B cell (primary cell): Measurements from ENCODE around the gene ATG4D. TPM values are rescaled to one million over a fixed set of nuclear protein-coding genes. Genes with fewer than 3 reads are reported as not detected.

ENCODE experiments used
- ATAC-seq: fragments of 200-7000 bp; cut with Tn5 transposase; one replicate; pipeline ENCODE4 v1.10.0; 2021; ENCODE audit warnings: low read depth, mild to moderate bottlenecking, moderate number of reproducible peaks, moderate library complexity
- CTCF ChIA-PET: fragments of 350-600 bp; sonication (Branson Sonifier 250); formaldehyde crosslinking; loops from one replicate; lab custom pipeline; 2021; ENCODE audit warnings: antibody characterized with exemption, inconsistent platforms; lab: Charles Lee
- POLR2A ChIA-PET: fragments of 350-600 bp; sonication (Branson Sonifier 250); formaldehyde crosslinking; loops from one replicate; lab custom pipeline; 2021; ENCODE audit warnings: antibody characterized with exemption; lab: Charles Lee
- DNase-seq: peaks from one replicate; pipeline ENCODE4 v3.0.0; 2013
- H2AFZ ChIP-seq: 2 replicates; pipeline ENCODE4 v1.6.1; 2012; ENCODE audit warnings: mild to moderate bottlenecking, low read depth, low read length; ENCODE audit not compliant: insufficient read depth, poor library complexity, severe bottlenecking
- H3K27ac ChIP-seq, 2 donors: 1 replicate in 1 of 2; 2 replicates in 1 of 2; pipeline ENCODE4 v1.5.1; 2012 to 2013; ENCODE audit warnings: low read length in 2 of 2, mild to moderate bottlenecking in 2 of 2, moderate library complexity in 1 of 2
- H3K27me3 ChIP-seq, 4 experiments: fragments of 200-600 bp in 1 of 4; sonication (generic) in 1 of 4; replicated peaks in 1 of 4; 1 replicate in 2 of 4; 2 replicates in 2 of 4; pipeline versions ENCODE4 v1.6.1 to v1.7.0; 2013 to 2016; ENCODE audit warnings: low read length in 3 of 4, mild to moderate bottlenecking in 2 of 4, mixed read lengths in 1 of 4, moderate library complexity in 1 of 4; ENCODE audit not compliant: insufficient read depth in 4 of 4, control insufficient read depth in 3 of 4; ENCODE audit errors: control extremely low read depth in 1 of 4
- H3K36me3 ChIP-seq, 2 experiments: replicated peaks in 1 of 2; 1 replicate in 1 of 2; 2 replicates in 1 of 2; pipeline versions ENCODE4 v1.6.1 to v1.7.1; 2013; ENCODE audit warnings: low read length in 1 of 2; ENCODE audit not compliant: insufficient read depth in 2 of 2, control insufficient read depth in 1 of 2; ENCODE audit errors: control extremely low read depth in 1 of 2, extremely low read depth in 1 of 2
- H3K4me1 ChIP-seq, 2 donors: fragments of 200-600 bp in 1 of 2; sonication (generic) in 1 of 2; 1 replicate in 1 of 2; 2 replicates in 1 of 2; pipeline versions ENCODE4 v1.5.1 to v1.6.1; 2013 to 2017; ENCODE audit warnings: low read length in 2 of 2; ENCODE audit not compliant: control insufficient read depth in 2 of 2, insufficient read depth in 2 of 2
- H3K4me2 ChIP-seq: replicated peaks from 2 replicates; pipeline ENCODE3; 2012; ENCODE audit warnings: mild to moderate bottlenecking, low read depth, low read length; ENCODE audit not compliant: poor library complexity, severe bottlenecking
- H3K4me3 ChIP-seq, 5 experiments: fragments of 200-600 bp in 1 of 5; sonication (generic) in 1 of 5; 1 replicate in 3 of 5; 2 replicates in 2 of 5; pipeline versions ENCODE4 v1.5.1 to v1.7.0; 2011 to 2016; ENCODE audit warnings: low read length in 4 of 5, mild to moderate bottlenecking in 4 of 5, low read depth in 2 of 5, control low read depth in 1 of 5, moderate library complexity in 1 of 5; ENCODE audit not compliant: insufficient read depth in 1 of 5; ENCODE audit errors: control extremely low read depth in 1 of 5, extremely low read depth in 1 of 5
- H3K79me2 ChIP-seq: fragments of 200-600 bp; sonication (generic); one replicate; pipeline ENCODE4 v1.6.0; 2016; ENCODE audit warnings: low read length; ENCODE audit not compliant: control insufficient read depth, insufficient read depth
- H3K9ac ChIP-seq: fragments of 200-600 bp; sonication (generic); 2 replicates; pipeline ENCODE4 v1.6.1; 2017; ENCODE audit warnings: mild to moderate bottlenecking, low read length, moderate library complexity
- H3K9me3 ChIP-seq, 3 donors: one replicate each; pipeline versions ENCODE4 v1.6.1 to v1.7.1; 2013; ENCODE audit warnings: low read length in 2 of 3; ENCODE audit not compliant: control insufficient read depth in 2 of 3, insufficient read depth in 1 of 3; ENCODE audit errors: control extremely low read depth in 1 of 3
- H4K20me1 ChIP-seq: 2 replicates; pipeline ENCODE4 v1.6.0; 2012; ENCODE audit warnings: mild to moderate bottlenecking, low read length; ENCODE audit not compliant: insufficient read depth, control insufficient read depth, poor library complexity, severe bottlenecking
- H3K27ac Mint-ChIP-seq: one replicate; pipeline ENCODE4 v1.8.0; 2021; ENCODE audit warnings: mixed read lengths
- H3K27me3 Mint-ChIP-seq: one replicate; pipeline ENCODE4 v1.8.0; 2021; ENCODE audit warnings: mixed read lengths
- H3K4me1 Mint-ChIP-seq: one replicate; pipeline ENCODE4 v1.8.0; 2021; ENCODE audit warnings: mixed read lengths
- H3K4me3 Mint-ChIP-seq: one replicate; pipeline ENCODE4 v1.8.0; 2021; ENCODE audit warnings: mixed read lengths
- H3K9me3 Mint-ChIP-seq: one replicate; pipeline ENCODE4 v1.8.0; 2022; ENCODE audit warnings: mixed read lengths; ENCODE audit not compliant: insufficient read depth
- CTCF ChIP-seq: fragments of 200-600 bp; IDR thresholded peaks from one replicate; pipeline ENCODE4 v1.8.0; 2022; ENCODE audit warnings: antibody characterized with exemption, mild to moderate bottlenecking
- EZH2 ChIP-seq: IDR thresholded peaks from 2 replicates; pipeline ENCODE4 v1.6.1; 2012; ENCODE audit warnings: borderline replicate concordance, low read depth, mild to moderate bottlenecking, moderate library complexity, low read length; ENCODE audit not compliant: insufficient read depth, poor library complexity, severe bottlenecking
- WGBS: methylation state at CpG from one replicate; pipeline ENCODE4 v1.1.5; 2013; ENCODE audit warnings: missing lambda C conversion rate; ENCODE audit not compliant: insufficient coverage; 5-methylcytosine and 5-hydroxymethylcytosine counted together
- intact Hi-C: fragments of 100-400 bp; cut with micrococcal nuclease; formaldehyde crosslinking; loops from one replicate; pipeline ENCODE4 v1.10.0; 2022
- polyA plus RNA-seq: library from polyadenylated mRNA; depleted of rRNA; stranded (reverse); fragments of >200 nt; gene quantifications from 2 replicates; pipeline ENCODE4 v1.2.3, GENCODE V29; 2012
- total RNA-seq, 2 donors: library from RNA; stranded (reverse); fragments of 120-200 nt in 1 of 2; gene quantifications; 1 replicate in 1 of 2; 2 replicates in 1 of 2; pipeline versions ENCODE4 v1.2.3 to v1.2.4, GENCODE V29; 2013 to 2022

Gene ATG4D
- total and polyA plus RNA-seq, 2 donors (not counting 1 experiment from before 2014, with no cell fraction given): 58.8 to 75.5 TPM

DNA sequence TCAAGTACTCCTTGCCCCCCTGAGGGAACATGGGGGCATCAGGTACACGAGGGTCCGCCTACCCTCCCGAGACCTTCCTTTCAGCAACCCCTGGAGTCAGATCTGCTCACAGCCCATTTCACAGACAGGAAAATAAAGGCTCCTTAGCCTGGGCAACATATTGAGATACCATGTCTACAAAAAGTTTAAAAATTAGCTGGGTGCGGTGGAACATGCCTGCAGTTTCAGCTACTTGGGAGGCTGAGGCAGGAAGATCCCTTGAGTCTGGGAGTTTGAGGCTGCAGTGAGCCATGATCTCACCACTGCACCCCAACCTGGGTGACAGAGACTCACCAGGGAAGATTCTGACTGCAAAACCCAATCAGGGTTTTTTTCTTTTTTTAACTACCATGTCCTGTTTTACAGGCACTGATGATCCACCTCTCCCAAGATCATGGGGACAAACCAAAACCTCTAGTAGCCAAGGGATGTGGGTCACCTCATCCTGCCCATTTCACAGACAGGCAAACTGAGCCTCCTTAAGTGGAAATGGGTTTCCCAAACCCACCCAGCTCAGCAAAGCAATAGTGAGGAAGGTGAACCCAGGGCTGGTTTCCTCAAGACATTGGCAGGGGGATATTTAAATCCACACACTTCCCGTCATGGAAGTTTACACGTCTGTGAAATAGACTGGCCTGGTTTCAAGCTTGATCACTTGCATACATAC is 31.5 kb downstream of the ATG4D start:
- no peak for DNase-seq
- TF ChIP-seq CTCF: no peak
- TF ChIP-seq EZH2: no peak
- H3K4me2 ChIP-seq: no peak overlapping the region
- ATAC-seq: no peak
- no peaks in the 10 kb centered on the region for H3K27me3 Mint-ChIP-seq
- H3K9ac ChIP-seq: no peak overlapping the region
- H3K4me3 Mint-ChIP-seq: no peak overlapping the region
- no peak overlapping the region for H3K4me3 ChIP-seq
- H3K9me3 Mint-ChIP-seq: no peaks in the 10 kb centered on the region
- WGBS: 83% methylated on average over 3 of the region's 6 CpGs
- H3K27me3 ChIP-seq: no peaks in the 10 kb centered on the region
- H4K20me1 ChIP-seq: no peaks in the 10 kb centered on the region
- no peak overlapping the region for H2AFZ ChIP-seq
- ChIA-PET CTCF (interaction anchor here (0.8 to 12.0 kb wide), 5 partner anchors 29 to 92 kb away, joined by 3 to 102 read pairs (median 7); no protein-coding TSS in a partner anchor), POLR2A (interaction anchor here (0.7 kb wide), 1 partner anchor 71 kb away, joined by 3 read pairs; no protein-coding TSS in a partner anchor)
- intact Hi-C loops: no loop called here
- peaks cover 3% of the 10 kb centered on the region for H3K79me2 ChIP-seq
- no peaks in the 10 kb centered on the region for H3K9me3 ChIP-seq
- H3K36me3 ChIP-seq: no peaks in the 10 kb centered on the region
- peaks cover 4% of the 10 kb centered on the region for H3K4me1 Mint-ChIP-seq
- no peak overlapping the region for H3K27ac ChIP-seq
- no peak overlapping the region for H3K27ac Mint-ChIP-seq
- peaks cover 0 to 4% of the 10 kb centered on the region in 2 donors for H3K4me1 ChIP-seq

- no peak for ATAC-seq
- H3K4me1 Mint-ChIP-seq: peaks cover 9% of the 10 kb centered on the region
- intact Hi-C loops: no loop called here
- H3K4me3 Mint-ChIP-seq: no peak overlapping the region
- Histone ChIP-seq H3K4me1 (peaks cover 4 to 8% of the 10 kb centered on the region in 2 donors), H3K79me2 (peaks cover 9% of the 10 kb centered on the region), H3K36me3 (no peaks in the 10 kb centered on the region), H3K27me3 (no peaks in the 10 kb centered on the region), H3K27ac (no peak overlapping the region), H3K4me3 (no peak overlapping the region), H2AFZ (no peak overlapping the region), H3K9ac (no peak overlapping the region), H3K4me2 (no peak overlapping the region), H3K9me3 (no peaks in the 10 kb centered on the region), H4K20me1 (no peaks in the 10 kb centered on the region)
- no peak for DNase-seq
- no peak overlapping the region for H3K27ac Mint-ChIP-seq
- no peaks in the 10 kb centered on the region for H3K9me3 Mint-ChIP-seq
- POLR2A ChIA-PET: no interaction called here
- H3K27me3 Mint-ChIP-seq: no peaks in the 10 kb centered on the region
- TF ChIP-seq CTCF (no peak), EZH2 (no peak)
- WGBS: 97% methylated on average over 6 of the region's 6 CpGs
- CTCF ChIA-PET: interaction anchor here (0.6 to 9.2 kb wide), 3 partner anchors 12 to 121 kb away, joined by 3 to 464 read pairs (median 4); partner anchors contain the start of gene KRI1
Observed at GRCh38 chr19:10577951-10578350, 34.2 kb downstream of the ATG4D start.
